Skin epidermis (tissue), 12 donors: ENCODE results near the gene HOXA6.
A peak's percentile ranks its signal among the peaks of the same experiment; 100 is the strongest.

Experiments used
- H3K27ac ChIP-seq, 21 experiments: fragments of 200-600 bp; sonication (generic) in 11 of 21; one replicate each; pipeline ENCODE4 v1.5.0; 2020; ENCODE audit warnings: mild to moderate bottlenecking in 3 of 21, inconsistent platforms in 2 of 21, moderate library complexity in 2 of 21
- H3K4me3 ChIP-seq, 7 experiments: fragments of 200-600 bp; sonication (generic) in 2 of 7; one replicate each; pipeline ENCODE4 v1.5.0; 2020; ENCODE audit warnings: inconsistent platforms in 2 of 7, mild to moderate bottlenecking in 2 of 7, moderate library complexity in 1 of 7

The HOXA6 gene

DNA sequence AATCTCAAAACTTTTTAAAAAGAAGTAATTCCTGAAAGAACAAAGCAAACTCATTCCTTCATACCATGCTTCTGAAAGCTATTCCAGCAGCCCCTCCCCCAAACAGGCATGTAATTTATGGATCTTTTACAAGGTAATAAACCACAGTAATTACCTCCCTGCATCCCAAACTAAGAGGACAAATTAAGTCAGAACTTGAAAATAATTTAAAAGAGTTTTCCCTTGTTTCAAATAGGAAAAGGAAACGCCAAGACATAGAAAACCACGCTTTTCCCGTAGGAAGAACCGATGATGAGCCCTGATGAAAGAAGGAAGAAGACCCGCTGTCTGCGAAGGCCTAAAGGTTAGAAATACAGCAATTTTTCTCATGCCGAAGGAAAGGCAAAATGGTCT lies 25.9 kb downstream of the HOXA6 start:
- Histone ChIP-seq H3K4me3 (no peak overlapping the region), H3K27ac (no peak overlapping the region)

DNA sequence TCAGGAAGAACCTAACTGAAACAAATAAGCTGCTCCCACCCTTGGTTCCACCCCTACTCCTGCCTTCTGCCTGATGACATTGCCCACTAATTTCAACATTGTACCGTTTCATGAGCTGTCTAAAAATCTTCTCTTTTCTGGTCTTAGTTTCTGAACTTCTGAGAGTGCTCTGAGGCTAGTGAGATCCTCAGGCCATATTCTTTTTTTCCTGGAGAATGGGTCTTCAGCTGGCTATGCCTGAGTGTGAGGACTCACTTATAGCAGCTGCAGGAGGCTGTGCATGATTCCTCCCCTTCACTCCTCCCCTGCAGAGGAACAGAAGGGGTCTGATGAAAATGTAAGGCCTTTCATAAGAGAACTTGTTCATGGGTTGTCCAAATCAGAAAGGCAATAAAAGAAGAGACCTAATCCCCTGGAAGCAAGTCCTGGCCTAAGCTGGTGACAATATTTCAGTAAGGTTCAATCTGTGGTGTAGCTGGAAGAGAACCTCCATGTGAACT lies 28.1 kb downstream of the HOXA6 start:
- H3K27ac ChIP-seq = no peak overlapping the region
- no peak overlapping the region for H3K4me3 ChIP-seq

DNA sequence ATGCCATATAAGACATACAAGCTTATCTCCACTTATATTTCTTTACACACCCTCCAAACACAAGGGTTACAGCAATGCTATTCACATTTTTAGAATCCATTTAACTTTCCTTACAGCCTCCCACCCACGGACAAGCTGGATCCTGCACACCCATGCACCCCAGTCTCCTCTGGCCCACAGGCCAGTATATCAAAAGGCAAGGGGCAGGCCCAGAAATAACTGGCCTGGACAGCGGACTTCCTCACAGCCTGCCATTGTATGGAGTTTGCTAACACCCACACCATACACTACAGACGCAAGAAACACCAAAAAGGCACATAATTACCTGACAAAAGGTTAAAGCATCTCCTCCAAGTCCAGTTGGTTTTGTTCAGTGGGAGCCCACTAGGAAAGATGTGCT lies 29.0 kb downstream of the HOXA6 start:
- Histone ChIP-seq H3K27ac (no peak overlapping the region), H3K4me3 (no peak overlapping the region)

DNA sequence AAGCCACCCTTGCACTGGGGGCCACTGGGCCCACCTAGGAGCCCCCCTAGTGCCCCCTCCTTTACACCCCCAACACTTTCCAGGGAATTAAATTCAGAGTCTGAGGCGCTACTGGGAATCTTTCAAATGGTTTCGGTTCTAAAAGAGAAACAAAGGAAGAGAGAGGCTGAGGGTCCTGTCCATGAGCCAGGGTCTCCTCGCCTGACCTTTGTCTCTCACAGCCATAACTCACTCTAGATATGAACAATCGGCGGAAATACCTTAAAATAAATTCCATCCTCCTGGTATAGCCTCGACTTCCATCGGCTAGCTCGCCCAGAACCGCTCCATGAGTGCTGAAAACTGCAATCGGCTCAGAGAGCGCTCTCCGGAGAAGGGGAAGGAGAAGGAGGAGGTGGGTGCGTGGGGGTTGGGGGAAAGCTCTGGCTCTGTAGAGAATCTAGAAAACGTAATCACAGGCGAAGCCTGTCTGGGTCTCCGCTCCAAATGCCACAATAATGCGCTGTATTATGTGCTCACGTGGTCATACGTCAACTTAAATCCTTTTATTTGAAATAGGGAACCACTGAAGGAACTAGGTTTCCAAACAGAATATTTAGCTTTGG lies 29.6 kb downstream of the HOXA6 start:
- H3K4me3 ChIP-seq = no peak overlapping the region
- H3K27ac ChIP-seq = peak overlapping the region in 1 of 21 experiments; percentile 4

DNA sequence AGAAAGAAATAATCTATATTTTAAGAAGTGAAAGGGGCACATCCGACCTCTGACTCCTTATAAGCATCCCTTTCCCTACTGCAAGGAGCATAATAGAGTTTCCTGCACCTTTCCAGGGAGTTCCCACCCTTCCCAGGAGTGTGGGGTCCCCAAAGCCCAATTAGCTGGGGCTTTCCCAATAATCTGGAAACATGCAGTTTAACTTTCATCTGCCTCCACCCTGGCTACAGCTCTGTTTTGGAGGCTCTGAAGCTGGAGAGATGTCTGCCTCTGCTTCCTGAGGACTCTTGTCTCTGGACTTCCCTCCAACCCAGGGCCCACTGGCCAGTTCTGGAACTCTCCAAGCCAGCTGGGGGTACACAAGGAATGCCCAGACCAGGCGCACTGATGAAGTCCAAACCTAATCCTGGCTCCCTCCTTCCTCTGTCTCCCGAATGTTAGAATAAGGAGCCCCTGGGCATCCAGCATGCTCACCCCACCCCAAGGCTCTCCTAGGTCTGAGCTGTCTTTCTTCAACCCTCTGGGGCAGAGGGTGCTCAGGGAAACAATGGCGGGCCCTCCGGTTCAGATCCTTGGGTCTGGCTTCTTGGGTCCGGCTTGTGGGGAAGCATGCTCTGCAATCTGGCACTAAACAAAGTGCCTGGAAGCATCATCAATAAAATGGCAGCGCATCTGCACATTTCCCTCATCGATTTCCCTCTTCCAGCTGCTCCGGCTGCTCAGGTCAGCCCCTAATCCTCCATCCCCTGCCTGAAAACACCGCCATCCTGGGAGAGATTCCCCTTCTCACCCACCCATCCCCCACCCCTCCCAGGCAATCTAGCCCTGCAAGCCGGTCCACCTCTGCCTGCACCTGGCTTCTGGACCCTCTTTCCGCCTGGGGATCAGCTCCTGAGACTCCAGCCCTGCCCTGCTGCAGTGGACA lies 30.4 kb downstream of the HOXA6 start:
- peak overlapping the region in 2 of 21 experiments; percentile 4 to 40 for H3K27ac ChIP-seq

DNA sequence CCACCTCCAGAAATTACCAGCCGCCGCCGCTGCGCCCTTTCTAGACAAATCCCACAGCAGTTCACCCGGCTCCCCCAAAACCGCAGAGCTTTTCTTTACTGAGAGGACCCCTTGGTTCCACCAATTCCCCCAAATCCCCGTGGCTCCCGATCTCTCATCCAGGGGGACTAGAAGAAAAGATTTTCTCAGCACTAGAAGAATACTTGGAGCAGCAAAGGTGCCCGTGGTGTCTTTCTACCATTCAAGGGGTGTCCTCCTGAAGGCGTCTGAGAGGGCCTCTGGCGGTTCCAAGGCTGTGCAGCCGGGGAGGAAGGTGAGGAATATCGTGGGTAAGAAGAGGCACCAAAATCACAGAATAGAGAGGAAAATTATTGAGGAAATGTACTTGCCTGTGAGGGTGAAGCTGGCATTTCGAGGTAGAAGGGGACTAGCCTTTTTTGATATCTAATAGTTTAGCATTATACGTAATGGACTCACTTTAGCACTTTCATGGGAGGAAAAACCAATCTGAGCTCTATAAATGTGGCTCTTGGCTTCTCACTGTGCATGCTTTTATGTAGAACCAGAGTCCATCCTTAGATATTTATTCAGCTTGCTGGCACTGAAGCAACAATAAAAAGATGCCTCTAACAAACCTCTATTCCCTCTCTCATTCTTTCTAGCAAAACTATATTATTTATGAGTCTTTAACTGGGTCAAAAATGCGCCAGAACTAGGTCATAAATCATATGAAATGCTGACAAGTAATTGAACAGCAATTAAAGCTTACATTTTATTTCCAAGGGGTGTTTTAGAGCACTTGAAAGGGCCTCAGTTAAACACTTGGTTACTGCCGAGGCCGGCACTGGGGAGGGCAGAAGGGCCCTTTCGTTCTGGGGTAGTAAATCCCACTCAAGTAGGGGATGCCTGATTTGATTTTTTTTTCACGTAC lies 31.3 kb downstream of the HOXA6 start:
- Histone ChIP-seq H3K4me3 (peak overlapping the region in 1 of 7 experiments; percentile 2), H3K27ac (peak overlapping the region in 2 of 21 experiments; percentile 58 to 66)

More for the DNA sequence above, 30.4 kb downstream of the HOXA6 start:
- no peak overlapping the region for H3K4me3 ChIP-seq

DNA sequence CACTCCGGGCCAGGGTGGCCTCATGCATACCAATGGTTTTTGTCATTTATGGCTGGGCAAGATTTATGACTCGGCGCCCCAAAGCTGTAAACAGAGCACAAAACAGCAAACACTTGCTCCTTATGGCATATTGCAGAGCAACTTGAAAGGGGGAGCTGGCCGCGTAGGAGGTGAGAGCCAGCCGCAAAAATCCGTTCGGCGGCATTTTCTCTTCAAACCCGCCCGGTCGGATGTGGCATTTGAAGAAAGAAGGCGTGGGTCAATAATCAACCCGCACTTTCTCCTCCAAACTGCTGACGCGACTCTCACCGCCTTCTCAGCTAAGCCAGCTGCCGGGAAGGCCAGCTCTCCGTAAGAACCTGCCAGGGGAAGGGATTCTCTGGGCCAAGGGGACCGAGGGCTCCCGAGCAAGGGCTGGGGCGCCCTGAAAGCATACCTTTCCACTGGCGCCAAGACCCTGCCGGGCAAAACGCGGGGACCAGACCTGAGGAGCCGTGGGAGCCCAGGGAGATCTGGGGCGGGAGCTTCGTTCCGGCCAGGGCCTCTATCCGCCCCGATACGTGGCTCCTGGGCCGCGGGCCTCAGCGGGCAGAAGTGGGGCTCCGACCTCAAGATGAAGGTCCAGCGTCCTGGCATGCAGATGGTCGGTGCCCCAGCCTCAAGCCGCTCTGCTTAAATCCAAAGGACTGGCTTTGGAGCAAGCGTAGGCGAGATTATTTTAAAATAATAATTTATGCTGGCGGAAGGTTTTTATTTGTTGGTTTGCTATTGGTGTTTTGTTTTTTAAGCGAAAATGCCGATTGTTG lies 32.1 kb downstream of the HOXA6 start:
- peak overlapping the region in 6 of 21 experiments; percentile 16 to 66 (median 46) for H3K27ac ChIP-seq
- H3K4me3 ChIP-seq = peak overlapping the region in 1 of 7 experiments; percentile 2

DNA sequence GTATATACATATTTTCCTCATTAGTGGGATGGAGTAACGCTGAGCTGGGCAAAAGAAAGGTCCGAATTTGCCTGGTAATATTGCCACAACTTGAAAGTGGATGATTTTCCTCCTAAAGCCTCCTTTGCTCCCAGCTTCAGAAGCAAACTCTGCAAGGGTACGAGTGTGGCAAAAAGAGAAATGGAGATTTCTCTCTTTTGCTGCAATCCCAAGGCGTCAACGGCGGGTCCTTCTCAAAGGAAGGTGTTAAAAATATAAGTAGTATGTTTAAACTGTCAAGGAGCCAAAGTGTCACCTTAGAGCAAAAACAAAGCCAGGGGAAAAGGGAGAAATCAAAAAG lies 32.7 kb downstream of the HOXA6 start:
- Histone ChIP-seq H3K4me3 (no peak overlapping the region), H3K27ac (peak overlapping the region in 1 of 21 experiments; percentile 58)

DNA sequence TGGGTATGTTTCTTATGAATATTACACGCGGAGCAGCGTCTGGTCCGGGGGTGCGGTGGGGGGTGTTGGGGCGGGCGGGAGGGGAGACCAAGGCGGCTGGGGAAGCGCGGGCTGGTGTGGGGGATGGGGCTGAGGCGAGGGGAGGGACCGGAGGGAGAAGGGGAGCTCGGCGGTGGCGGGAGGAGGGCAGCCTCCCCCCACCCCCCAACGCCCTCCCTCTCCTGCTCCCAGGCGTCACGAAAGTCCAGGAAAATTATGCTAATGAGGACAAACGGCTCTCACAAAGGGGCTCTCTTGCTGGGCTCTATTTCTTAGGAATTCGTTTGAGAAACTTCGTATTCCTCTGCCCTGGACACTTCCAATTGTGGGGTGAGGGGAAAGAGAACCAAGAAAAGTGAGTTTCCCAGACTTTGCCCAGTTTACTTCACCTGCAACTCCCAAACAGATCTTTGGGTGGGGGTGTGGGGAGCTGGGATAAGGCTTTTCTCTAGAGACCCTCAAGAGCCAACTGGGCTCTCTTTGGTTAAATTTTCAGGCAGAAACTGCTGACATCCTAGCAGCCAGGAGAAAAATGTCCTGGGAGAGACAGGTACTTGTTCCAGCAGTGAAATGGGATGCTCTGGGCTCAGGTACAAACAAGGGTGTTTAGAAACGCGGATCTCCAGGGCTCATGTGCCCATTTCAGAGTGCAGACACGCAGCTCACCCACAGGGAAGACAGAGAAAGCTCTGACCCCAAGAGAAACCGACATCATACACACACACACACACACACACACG lies 33.4 kb downstream of the HOXA6 start:
- Histone ChIP-seq H3K27ac (peak overlapping the region in 17 of 21 experiments; percentile 37 to 88 (median 77)), H3K4me3 (peak overlapping the region; percentile 21 to 47 (median 38))

DNA sequence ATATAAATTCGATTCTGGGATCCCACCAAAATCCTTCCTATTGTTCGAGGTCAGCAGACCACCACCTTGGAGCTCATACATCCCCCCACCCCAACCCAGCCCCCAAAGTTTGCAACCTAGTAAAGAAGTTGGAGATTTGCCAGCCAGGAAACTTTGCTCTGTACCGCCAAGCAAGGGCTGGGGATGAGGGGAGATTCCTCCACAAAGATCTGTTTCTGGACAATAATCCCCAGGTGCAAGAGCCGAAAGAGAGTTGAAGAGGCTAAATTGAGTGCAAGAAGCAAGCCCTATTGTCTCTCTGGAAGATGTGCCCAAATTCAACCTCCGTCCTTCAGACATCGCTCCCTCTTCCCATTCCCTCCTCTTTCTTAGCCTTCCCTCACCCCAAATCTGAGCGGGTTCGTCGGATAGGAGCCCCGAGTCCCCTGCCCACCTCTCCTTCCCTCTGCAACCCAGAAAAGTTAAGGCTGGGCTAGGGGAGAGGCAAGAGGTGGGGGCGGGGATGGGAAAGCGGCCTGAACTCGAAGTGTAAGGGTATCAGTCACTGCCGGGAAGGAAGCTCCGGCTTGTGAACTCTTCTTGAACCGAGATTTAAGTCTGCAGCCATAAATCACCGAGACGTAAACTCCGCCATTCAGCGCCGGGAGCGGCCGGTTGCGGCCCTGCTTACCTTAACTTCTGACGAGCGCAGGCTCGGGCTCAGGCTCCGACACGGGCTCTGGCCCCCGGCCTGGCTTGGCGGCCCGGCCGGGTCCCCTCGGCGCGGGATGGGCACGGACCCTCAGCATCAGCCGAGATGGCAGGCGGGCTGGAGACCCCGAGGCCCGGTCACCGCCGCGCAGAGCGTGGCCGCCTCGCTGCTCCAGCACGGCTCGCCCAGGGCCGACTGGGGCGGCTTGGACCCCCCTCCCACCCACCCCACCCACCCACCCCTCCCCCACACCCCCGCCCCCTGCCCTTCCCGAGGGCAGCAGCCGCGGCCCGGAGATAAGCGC lies 34.3 kb downstream of the HOXA6 start:
- H3K27ac ChIP-seq = peak overlapping the region in 18 of 21 experiments; percentile 37 to 88 (median 78)
- peak overlapping the region; percentile 21 to 47 (median 38) for H3K4me3 ChIP-seq

DNA sequence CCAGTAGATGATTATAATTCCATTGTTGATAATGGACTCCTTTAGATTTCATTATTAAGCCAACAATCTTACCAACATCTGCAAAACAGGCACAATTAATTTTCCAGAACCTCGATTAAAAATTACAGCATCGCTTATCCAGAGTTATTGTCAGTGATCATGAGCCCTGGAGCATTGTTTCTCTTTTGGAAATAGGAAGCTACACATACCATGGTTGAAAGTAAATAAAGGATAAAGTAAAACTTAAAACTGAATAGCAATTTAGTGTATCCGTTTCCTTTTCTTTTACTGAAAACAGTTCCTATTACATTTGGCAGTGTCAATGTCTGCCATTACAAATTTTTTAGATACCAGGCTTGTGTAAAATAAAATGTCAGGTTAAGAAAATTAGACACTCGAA lies 35.2 kb downstream of the HOXA6 start:
- H3K27ac ChIP-seq = peak overlapping the region in 1 of 21 experiments; percentile 83
- peak overlapping the region in 1 of 7 experiments; percentile 46 for H3K4me3 ChIP-seq

DNA sequence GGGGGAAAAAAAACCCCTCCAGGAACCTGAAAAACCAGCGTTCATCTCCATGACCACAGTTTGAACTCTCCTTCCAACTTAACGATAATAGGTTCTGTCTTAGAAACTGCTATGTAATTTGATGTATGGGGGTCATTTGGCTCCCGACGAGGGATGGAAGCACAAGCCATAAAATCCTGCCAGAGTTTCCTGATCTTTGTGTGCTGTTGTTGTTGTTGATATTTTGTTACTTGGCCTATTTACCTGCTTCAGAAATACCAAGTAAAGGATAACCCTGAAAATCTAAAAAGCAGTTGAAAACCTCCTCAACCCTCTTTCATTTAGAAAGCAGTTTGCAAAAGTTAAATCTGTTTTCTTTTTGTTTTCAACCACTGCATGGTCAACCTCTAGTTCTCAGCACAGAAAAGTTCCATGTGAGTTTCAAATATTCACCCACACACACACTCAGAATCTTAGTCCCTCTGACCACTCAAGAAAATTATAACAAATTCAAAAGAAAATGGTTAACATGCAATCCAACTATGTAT lies 35.8 kb downstream of the HOXA6 start:
- Histone ChIP-seq H3K27ac (peak overlapping the region in 4 of 21 experiments; percentile 15 to 58 (median 33)), H3K4me3 (no peak overlapping the region)

DNA sequence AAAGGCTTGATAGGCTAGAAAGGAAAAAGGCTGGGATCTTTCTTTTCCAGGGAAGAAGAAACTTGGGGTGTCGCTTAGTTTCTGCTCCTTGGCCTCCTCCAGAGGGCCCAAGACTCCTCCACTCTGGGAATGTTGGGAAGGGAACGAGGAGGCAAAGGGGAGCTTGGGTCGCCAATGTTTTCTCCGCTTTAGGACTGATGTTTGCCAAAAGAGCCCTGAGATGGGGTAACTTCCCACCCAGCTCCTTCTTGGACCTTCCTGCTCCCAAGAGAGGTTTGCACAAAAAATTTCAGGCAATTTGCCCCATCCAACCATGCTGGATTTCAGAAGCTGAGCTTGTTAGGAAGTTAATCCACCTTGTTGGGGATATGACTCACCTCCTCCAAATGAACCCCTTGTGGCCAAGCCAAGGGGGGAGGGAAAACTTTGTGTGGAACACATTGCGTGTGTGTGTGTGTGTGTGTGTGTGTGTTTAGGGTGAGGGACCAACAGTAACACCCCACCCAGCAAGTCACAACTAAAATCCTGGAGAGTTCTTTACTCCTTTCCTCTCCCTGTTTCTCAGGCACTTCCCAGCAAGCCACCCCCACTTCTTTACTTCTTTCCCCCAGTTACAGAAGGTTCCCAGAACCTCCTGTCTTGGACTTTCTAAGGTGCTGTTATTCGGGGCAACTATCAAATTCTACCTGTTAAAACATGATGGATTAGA lies 36.4 kb downstream of the HOXA6 start:
- Histone ChIP-seq H3K27ac (peak overlapping the region in 6 of 21 experiments; percentile 13 to 67 (median 46)), H3K4me3 (peak overlapping the region in 2 of 7 experiments; percentile 24 to 28)

DNA sequence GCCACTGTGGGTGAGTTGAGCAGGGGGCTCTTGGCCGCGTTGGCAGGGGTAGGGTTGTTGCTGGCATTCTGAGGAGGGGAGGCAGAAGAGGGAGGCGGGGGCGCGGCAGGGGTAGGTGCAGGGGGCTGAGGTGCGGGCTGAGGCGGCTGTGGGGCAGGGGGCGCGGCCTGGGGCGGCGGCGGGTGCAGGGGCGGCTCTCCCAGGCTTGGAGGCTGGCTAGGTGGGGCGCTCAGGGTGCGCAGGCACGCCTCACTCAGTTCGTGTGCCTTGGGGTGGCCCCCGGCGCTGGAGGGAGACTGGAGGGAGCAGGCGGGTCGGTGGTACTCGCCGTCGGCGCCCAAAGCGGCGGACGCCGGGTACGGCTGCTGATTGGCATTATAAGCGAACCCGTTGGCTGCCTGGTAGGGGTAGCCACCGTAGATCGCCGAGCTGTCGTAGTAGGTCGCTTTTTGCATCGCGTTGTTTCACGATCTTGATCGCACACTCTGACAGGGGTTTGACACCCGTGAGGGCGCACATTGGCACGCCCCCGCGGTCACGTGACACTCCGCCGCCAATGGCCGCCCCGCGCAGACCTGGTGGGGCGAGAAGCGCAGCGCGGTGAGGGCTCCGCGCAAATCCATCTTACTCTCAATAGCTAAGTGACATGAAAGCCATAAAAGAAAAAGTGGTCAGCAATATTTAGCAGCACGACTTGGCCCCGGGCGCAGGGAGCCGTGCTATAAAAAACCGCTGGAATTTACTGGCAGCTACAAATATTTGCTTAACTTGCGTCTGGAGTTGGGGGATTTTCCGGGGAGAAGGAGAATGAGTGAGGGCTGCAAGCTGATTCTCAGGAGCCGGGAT lies 37.2 kb downstream of the HOXA6 start:
- Histone ChIP-seq H3K27ac (peak overlapping the region in 8 of 21 experiments; percentile 13 to 67 (median 50)), H3K4me3 (peak overlapping the region in 5 of 7 experiments; percentile 3 to 28 (median 10))
